IPS-18c (cell line): Measurements from ENCODE around the gene DDT.
"Not testable (repeated sequence)": the region's sequence is repeated elsewhere in the genome, so short reads cannot be mapped to it uniquely, and the experiment has no call there.

Experiments used
- H3K4me3 ChIP-seq: 2 replicates; pipeline ENCODE4 v1.7.0; 2013; ENCODE audit warnings: low read depth, mild to moderate bottlenecking, low read length, moderate library complexity; ENCODE audit not compliant: insufficient read depth
- H3K9me3 ChIP-seq: one replicate; pipeline ENCODE4 v1.6.1; 2013; ENCODE audit warnings: mild to moderate bottlenecking, low read length, moderate library complexity; ENCODE audit not compliant: control insufficient read depth, insufficient read depth

DDT gene

DNA sequence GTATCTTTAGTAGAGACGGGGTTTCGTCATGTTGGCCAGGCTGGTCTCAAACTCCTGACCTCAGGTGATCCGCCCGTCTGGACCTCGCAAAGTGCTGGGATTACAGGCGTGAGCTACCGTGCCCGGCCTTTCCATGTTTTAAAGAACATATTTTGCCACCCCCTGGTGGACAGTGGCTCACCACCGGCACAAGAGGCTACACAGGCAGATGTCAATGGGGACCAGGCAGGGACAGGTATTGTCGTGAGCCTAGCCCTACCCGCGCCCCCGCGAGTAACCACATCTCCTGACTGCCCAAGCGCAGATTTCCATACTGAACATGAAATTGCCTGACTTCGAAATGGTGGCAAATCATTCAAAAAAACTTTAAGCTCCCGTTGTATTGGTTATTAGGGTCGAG, 8.1 kb downstream of the DDT start:
- H3K4me3 ChIP-seq, H3K9me3 ChIP-seq: not testable (repeated sequence)

DNA sequence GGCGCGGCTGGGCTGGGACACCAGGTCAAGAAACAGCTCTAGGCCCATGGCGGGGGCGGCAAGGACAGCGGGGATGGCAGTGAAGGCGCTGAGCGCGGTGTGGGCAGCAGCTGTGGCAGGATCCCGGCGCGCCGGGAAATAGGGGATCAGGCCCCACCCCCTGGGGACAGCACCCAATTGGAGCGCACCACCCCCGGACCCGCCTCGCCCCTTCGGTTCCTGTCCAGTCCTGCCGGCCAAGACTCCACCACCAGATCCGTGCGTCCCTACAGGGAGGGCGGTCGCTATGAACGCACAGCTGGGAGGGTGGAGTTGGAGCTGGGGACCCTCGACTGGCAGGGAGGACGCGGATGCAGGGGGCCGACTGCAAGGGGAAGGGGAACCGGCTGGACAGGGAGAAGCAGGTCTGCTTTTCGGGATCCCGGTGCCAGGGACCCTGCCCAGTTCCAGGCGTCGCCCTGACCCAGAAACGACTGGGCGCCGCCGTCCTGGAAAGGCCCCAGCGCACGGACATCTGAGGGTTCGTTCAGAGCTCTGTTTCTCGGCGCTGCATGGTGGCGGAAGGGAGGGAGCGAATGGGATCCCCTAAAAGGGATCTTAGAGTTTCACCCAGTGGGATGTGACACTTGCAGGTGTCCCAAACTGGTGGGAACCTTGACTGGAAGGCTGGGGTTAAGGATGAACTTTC, 13.0 kb downstream of the DDT start, which contains the start of gene GSTT2B:
TSS of gene GSTT2B (minus strand) at position 112 of the 688 bp plus-strand sequence. CDS start at position 48, 64 bp downstream.
- not testable (repeated sequence) for H3K4me3 ChIP-seq, H3K9me3 ChIP-seq

DNA sequence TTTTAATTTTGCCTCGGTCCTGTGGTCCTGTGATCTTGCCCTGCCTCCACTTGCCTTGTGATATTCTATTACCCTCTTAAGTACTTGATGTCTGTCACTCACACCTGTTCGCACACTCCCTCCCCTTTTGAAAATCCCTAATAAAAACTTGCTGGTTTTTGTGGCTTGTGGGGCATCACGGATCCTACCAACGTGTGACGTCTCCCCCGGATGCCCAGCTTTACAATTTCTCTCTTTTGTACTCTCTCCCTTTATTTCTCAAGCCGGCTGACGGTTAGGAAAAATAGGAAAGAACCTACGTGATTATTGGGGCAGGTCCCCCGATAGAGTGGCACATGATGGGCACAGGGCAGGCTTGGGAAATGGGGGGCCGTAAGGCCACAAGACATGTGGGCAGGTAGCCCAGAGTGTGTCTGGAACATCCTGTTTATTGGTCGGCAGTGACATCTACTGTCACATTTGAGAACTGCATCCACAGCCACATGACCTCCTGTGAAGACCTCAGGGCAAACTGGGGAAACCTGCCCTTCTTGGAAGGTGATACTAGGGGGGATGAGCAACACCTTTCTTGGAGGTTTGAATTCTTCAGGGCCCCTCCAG, 17.8 kb downstream of the DDT start:
- not testable (repeated sequence) for H3K4me3 ChIP-seq, H3K9me3 ChIP-seq

DNA sequence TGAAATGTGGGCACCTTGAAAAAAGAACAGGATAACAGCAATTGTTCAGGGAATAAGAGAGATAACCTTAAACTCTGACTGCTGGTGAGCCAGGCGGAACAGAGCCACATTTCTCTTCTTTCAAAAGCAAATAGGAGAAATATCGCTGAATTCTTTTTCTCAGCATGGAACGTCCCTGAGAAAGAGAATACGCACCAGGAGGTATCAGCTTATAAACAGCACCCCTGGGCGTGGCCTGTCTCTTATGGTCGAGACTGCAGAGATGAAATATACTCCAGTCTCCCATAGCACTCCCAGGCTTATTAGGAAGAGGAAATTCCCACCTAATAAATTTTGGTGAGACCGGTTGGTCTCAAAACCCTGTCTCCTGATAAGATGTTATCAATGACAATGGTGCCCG, 18.4 kb downstream of the DDT start:
- H3K4me3 ChIP-seq, H3K9me3 ChIP-seq: not testable (repeated sequence)

DNA sequence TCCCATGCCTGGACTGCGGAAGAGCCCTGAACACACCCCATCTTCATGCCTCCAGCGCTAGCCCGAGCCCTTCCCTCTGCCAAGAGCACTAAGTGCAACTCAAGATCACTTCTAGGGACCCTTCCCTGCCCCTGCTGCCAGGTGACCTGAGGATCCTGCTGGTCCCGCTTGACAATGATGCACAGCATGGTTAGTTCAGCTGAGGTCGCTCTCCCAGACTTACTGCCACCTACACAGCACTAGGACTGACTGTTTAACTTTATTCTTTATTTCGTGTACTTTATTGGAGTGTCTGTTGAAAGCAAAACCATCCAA, 19.3 kb downstream of the DDT start:
- not testable (repeated sequence) for H3K4me3 ChIP-seq, H3K9me3 ChIP-seq

DNA sequence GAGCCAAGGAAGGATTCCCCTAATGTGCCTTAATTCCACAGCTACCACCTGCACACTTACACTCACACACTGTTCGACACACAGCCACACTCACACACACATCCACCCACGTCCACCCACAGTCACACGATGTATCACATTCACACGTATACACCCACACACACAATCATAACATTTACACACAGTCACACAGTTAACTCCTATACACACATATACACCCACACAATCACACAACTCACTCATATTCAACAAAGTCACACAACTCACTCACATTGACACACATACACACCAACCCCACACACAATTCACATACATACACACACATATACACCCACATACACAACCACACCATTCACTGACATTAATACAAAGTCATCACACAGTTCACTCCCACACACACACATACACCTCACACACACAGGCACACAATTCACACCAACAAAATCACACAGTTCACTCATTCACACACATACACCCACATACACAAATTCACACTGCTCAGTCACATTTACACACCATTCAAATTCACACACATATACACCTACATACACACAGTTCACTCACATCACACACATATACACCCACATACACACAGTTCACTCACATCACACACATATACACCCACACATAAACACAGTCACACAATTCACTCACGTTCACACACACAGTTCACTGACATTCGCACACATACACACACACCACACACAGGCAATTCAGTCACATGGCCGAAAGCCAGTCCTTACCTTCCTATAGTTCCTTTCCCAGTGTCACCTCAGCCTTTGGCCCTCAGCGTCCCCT, 19.8 kb downstream of the DDT start:
- not testable (repeated sequence) for H3K4me3 ChIP-seq

DNA sequence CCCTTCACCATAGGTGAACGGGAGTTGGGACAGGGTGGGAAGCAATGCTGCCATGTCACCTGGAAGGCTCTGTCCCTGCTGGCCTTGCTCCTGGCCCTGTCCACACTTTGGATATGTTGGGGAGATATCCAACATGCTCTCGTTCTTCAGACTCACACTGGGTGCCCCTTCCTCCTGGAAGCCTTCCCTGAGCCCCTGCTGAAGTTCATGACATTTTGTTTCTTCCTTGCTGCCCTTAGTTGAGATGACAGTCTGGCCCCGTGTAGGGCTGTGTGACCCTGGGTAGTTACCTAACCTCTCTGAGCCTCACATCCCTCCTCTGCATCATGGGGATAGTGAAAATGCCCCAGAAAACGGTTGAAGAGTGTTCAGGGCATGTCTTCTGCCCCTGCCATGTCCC, 20.8 kb downstream of the DDT start:
- not testable (repeated sequence) for H3K4me3 ChIP-seq

More for the DNA sequence above, 19.8 kb downstream of the DDT start:
- H3K9me3 ChIP-seq = not testable (repeated sequence)

DNA sequence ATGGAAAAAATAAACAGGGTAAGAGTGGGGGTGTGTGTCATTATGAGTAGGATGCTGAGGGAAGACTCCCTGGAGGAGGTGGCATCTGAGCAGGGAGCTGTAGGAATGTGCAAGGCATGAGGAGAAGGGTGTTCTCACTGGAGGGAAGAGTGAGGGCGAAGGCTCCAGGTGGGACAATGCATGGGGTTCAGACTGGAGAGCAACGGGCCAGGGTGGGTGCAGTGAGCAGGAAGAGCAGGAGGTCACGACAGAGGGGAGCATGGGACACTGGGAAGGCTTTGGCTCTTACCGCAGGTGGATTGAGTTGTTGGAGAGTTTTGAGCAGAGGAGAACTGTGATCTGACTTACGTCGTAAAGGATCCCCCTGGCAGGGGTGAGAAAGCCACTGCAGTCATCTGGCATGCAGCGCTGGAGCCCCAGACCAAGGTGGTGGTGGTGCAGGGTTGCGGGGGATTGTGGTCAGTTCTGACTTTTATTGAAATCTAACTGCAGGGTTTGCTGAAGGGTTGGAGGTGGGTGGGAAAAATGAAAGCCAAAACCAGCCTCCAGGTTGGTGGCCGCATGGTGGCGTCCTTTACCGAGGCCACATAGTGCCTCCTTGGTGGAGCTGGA, 21.3 kb downstream of the DDT start:
- H3K9me3 ChIP-seq, H3K4me3 ChIP-seq: not testable (repeated sequence)

More for the DNA sequence above, 20.8 kb downstream of the DDT start:
- not testable (repeated sequence) for H3K9me3 ChIP-seq

DNA sequence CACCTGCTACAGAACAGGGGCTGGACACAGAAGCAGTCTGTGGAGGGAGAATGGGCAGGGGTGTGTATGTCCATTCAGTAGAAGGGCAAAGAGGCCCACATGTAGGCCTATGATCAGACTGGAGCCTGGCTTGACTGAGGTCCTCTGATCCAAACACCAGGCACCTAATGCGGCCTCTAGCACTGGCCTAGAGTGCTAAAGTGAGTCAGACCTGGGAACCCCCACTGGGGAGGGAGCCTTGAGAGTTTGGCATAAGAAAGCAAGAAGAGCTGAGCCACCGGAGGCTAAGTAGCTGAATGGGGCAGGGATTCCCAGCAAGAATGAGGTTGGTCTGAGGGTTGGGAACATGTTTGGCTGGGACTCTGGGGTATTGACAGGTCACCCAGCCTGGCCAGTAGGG, 22.9 kb downstream of the DDT start:
- H3K9me3 ChIP-seq, H3K4me3 ChIP-seq: not testable (repeated sequence)

DNA sequence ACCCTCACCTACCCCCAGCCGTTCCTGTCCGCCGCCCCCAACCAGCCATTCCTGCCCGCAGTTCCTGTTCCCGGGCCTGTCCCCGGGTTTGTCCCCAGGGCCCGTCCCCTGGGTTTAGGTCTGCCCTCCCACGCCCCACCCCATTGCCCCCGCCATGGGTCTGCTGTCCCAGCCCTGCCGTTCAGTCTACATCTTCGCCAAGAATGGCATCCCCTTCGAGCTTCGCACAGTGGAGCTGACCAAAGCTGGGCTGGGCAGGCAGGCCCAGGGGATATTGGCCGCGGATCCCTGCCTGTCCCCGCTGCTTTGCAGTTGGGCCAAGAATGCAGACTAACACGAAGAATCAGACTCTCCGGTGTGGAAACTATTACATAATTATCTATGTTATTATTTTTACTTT, 24.5 kb downstream of the DDT start:
- H3K4me3 ChIP-seq, H3K9me3 ChIP-seq: not testable (repeated sequence)

DNA sequence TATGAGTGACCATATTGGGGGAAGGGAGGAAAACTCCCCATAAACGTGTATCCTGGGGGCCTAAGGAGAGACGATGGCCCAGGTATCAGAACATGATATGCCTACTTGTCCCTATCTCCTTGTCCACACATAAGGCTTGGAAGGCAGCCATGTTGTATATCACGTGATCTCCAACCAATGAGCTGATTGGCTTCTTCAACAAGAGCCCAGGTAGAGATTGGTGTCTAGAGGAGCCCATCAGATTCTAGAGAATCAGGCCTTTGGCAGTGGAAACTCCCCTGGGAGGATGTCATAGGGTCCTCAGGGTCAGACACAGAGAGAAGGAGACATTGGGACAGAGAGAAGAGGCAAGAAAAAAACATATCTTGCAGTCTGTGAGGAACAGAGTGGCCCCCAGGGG, 26.9 kb downstream of the DDT start:
- H3K4me3 ChIP-seq, H3K9me3 ChIP-seq: not testable (repeated sequence)

DNA sequence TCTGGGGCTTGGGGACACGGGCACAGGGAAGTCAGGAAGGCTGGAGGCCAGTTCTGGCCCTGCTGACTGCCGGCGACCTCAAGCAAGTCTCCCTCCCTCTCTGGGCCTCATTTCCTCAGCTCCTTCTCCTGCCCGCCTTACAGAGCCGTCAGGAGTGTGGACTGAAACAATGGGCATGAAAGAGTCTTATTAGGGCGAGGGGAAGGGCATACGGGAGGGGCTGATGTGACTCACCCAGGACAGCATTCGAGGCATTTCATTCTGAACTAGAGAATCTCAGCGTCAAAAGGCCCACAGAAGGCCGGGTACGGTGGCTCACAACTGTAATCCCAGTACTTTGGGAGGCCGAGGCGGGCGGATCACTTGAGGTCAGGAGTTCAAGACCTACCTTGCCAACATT, 34.1 kb downstream of the DDT start:
- H3K9me3 ChIP-seq, H3K4me3 ChIP-seq: not testable (repeated sequence)

DNA sequence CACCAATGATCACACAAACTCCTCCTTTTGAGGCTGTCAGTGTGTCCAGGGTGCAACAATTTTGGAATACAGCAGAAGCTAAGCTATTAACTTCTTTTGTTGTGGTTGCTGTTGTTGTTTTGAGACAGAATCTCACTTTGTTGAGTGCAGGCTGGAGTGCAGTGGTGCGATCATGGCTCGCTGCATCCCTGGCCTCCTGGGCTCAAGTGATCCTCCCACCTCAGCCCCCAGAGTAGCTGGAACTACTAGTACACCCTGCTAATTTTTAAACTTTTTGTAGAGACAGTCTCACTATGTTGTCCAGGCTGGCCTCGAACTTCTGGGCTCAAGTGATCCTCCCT, 35.3 kb downstream of the DDT start:
- Histone ChIP-seq H3K4me3 (no peak overlapping the region), H3K9me3 (no peaks in the 10 kb centered on the region)

DNA sequence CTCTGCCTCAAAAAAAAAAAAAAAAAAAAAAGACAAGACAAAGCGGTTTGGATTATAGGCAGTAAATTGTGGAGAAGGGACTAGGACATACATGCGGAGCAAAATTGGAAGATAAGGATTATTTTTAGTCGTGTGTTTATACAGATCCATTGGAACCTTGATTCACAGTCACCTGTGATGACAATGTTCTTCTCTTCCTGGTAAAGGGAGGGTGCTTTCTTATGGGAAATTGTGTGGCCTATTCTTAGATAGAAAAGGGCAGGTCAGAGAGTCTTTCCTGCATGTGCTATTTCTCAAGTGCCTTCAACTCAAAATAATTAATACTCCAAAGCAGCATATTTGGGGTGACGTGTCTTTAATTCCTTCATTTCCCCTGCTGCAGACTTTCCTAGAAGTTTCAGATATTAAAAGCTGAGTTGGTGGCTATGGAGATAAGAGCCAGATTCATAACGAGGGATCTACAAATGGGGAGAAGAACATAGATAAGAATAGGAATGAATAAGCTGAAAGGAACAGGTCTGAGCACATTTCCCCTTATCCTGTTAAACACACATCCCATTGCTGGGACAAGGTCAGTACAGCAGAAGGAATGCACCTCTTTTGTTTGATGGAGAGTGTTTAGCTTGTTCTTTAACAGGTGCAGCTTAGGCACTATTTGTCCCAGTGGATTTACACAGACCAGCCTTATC, 35.8 kb downstream of the DDT start:
- no peaks in the 10 kb centered on the region for H3K9me3 ChIP-seq

DNA sequence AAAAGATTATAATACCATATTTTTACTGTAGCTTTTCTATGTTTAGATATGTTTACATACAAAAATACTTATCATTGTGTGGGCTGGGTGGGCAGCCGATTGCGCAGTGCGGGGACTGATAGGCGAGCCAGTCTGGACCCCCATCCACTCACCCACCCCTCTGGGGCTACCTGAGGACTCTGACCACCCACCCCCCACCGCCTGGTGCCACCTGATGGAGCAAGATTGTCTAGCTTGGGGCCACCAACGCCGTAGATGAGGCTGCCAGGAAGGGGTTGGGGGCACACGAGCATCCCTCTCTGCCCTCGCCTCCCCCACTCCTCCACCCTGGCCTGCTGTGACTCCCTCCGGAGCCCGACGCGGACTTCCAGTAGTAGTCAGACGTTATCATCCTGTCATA, 47.7 kb downstream of the DDT start:
- Histone ChIP-seq H3K4me3 (no peak overlapping the region), H3K9me3 (no peaks in the 10 kb centered on the region)

More for the DNA sequence above, 35.8 kb downstream of the DDT start:
- no peak overlapping the region for H3K4me3 ChIP-seq

DNA sequence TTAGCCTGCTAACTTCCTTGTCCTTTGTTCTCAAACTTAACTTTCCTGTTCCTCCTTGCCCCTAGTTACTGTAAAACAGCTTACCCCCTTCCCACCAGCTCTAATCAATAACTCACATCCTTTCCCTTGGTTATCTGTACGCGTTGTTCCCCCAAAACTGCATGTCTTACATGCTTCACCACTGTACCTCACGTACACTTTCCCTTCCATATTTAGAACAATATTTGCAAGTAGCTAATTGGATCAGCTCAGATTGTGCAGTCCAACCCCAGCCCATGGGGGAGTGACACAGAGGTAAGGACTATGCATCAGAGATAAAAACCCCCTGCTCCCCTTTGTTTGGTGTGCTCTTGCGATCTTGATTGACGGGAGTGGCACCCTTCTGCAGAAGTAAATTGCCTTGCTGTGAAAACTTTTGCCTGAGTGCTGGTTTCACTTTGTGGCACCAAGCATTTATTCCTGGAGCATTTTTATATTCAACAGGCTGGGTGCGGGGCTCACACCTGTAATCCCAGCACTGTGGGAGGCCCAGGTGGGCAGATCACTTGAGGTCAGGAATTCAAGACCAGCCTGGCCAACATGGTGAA, 49.1 kb downstream of the DDT start:
- Histone ChIP-seq H3K9me3 (no peaks in the 10 kb centered on the region), H3K4me3 (no peak overlapping the region)

DNA sequence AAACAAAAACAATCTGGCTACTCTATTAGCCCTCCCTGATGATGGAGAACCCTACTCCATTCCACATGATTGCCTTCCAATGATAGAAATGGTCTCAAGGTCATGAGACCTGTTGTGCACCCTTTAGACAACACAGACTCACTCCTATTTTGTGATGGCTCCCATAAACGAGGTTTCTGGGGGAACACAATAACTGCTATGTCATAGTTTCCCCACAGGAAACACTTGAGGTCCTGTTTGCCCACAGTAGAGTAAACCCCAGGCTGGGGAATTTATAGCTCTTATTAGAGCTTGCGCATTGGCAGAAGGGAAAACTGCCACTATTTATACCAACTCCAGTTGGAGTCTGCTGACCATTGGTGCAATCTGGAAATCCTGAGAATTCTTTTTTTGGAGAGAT, 51.3 kb downstream of the DDT start:
- no peaks in the 10 kb centered on the region for H3K9me3 ChIP-seq
- H3K4me3 ChIP-seq = no peak overlapping the region
